SK-N-SH treated with all-trans-retinoic acid at 6 μM for 48 hours (cell line): Measurements from ENCODE around the gene THBS3.

Experiments used
- ATAC-seq: fragments of 200-7000 bp; cut with Tn5 transposase; 3 replicates; pipeline ENCODE4 v1.9.1; 2020; ENCODE audit warnings: mild to moderate bottlenecking, moderate library complexity
- ARNTL ChIP-seq: fragments of 450-650 bp; formaldehyde crosslinking; IDR thresholded peaks from 2 replicates; pipeline ENCODE4 v1.5.0; 2020; ENCODE audit warnings: low read depth, mild to moderate bottlenecking, moderate library complexity, borderline replicate concordance
- BACH2 ChIP-seq: fragments of 250-450 bp; sonication (Bioruptor Pico); IDR thresholded peaks from 2 replicates; pipeline ENCODE4 v1.9.0; 2021; ENCODE audit warnings: mild to moderate bottlenecking, borderline replicate concordance
- CREB5 ChIP-seq: fragments of 250-450 bp; sonication (Bioruptor Pico); IDR thresholded peaks from 2 replicates; pipeline ENCODE4 v1.5.1; 2020; ENCODE audit warnings: low read depth, mild to moderate bottlenecking, moderate library complexity
- CSDC2 ChIP-seq: fragments of 250-450 bp; sonication (Bioruptor Pico); IDR thresholded peaks from 2 replicates; pipeline ENCODE4 v1.5.0; 2020; ENCODE audit warnings: mild to moderate bottlenecking, moderate library complexity
- CSRNP3 ChIP-seq: fragments of 250-450 bp; sonication (Bioruptor Pico); IDR thresholded peaks from 2 replicates; pipeline ENCODE4 v1.5.1; 2021; ENCODE audit warnings: mild to moderate bottlenecking, moderate library complexity
- ESRRG ChIP-seq: fragments of 250-450 bp; sonication (Bioruptor Pico); IDR thresholded peaks from 2 replicates; pipeline ENCODE4 v1.6.1; 2021; ENCODE audit warnings: mild to moderate bottlenecking
- ISL1 ChIP-seq: fragments of 250-450 bp; sonication (Bioruptor Pico); IDR thresholded peaks from 2 replicates; pipeline ENCODE4 v2.1.2; 2022; ENCODE audit warnings: mild to moderate bottlenecking, moderate library complexity
- OSR1 ChIP-seq: fragments of 250-450 bp; sonication (Bioruptor Pico); IDR thresholded peaks from 2 replicates; pipeline ENCODE4 v1.8.0; 2022; ENCODE audit warnings: moderate library complexity, mild to moderate bottlenecking, inconsistent platforms
- PATZ1 ChIP-seq: fragments of 250-450 bp; sonication (Bioruptor Pico); IDR thresholded peaks from 2 replicates; pipeline ENCODE4 v1.8.0; 2020; ENCODE audit warnings: mild to moderate bottlenecking, moderate library complexity, borderline replicate concordance
- POU6F1 ChIP-seq: fragments of 250-450 bp; sonication (Bioruptor Pico); IDR thresholded peaks from 2 replicates; pipeline ENCODE4 v1.8.0; 2021; ENCODE audit warnings: low read depth, mild to moderate bottlenecking, moderate library complexity, borderline replicate concordance
- PPARA ChIP-seq: fragments of 250-450 bp; sonication (Bioruptor Pico); IDR thresholded peaks from 2 replicates; pipeline ENCODE4 v1.5.0; 2020; ENCODE audit warnings: mild to moderate bottlenecking, borderline replicate concordance
- RARB ChIP-seq: fragments of 250-450 bp; sonication (Bioruptor Pico); IDR thresholded peaks from 2 replicates; pipeline ENCODE4 v1.8.0; 2021; ENCODE audit warnings: mild to moderate bottlenecking, moderate library complexity
- SNAI2 ChIP-seq: fragments of 250-450 bp; sonication (Bioruptor Pico); IDR thresholded peaks from 2 replicates; pipeline ENCODE4 v1.5.0; 2020; ENCODE audit warnings: mild to moderate bottlenecking, moderate library complexity
- TCF4 ChIP-seq: fragments of 250-450 bp; sonication (Bioruptor Pico); IDR thresholded peaks from 2 replicates; pipeline ENCODE4 v1.8.0; 2021; ENCODE audit warnings: mild to moderate bottlenecking, moderate library complexity, borderline replicate concordance
- TSHZ2 ChIP-seq: fragments of 250-450 bp; sonication (Bioruptor Pico); IDR thresholded peaks from 2 replicates; pipeline ENCODE4 v1.5.0; 2020; ENCODE audit warnings: mild to moderate bottlenecking, moderate library complexity
- ZC3H10 ChIP-seq: fragments of 250-450 bp; sonication (Bioruptor Pico); IDR thresholded peaks from 2 replicates; pipeline ENCODE4 v1.5.1; 2021; ENCODE audit warnings: mild to moderate bottlenecking, moderate library complexity
- ZFP3 ChIP-seq: fragments of 250-450 bp; sonication (Bioruptor Pico); IDR thresholded peaks from 2 replicates; pipeline ENCODE4 v1.5.0; 2020; ENCODE audit warnings: mild to moderate bottlenecking, moderate library complexity
- ZFP30 ChIP-seq: fragments of 450-650 bp; formaldehyde crosslinking; IDR thresholded peaks from 2 replicates; pipeline ENCODE4 v1.5.0; 2022; ENCODE audit warnings: mild to moderate bottlenecking, moderate library complexity
- ZNF70 ChIP-seq: fragments of 450-650 bp; formaldehyde crosslinking; IDR thresholded peaks from 2 replicates; pipeline ENCODE4 v1.5.0; 2020; ENCODE audit warnings: mild to moderate bottlenecking, moderate library complexity
- ZNF8 ChIP-seq: fragments of 450-650 bp; formaldehyde crosslinking; IDR thresholded peaks from 2 replicates; pipeline ENCODE4 v1.5.0; 2020; ENCODE audit warnings: mild to moderate bottlenecking, moderate library complexity

THBS3 gene

GRCh38 chr1:155205969-155206593, 1.6 kb downstream of the THBS3 start:
- TF ChIP-seq ZFP3 (CRISPR knock-in tag) (no peak), POU6F1 (CRISPR knock-in tag) (no peak), CSRNP3 (CRISPR knock-in tag) (no peak), TSHZ2 (no peak), ESRRG (CRISPR knock-in tag) (no peak), PPARA (CRISPR knock-in tag) (no peak), TCF4 (CRISPR knock-in tag) (no peak), ZNF70 (CRISPR knock-in tag) (no peak), ZFP30 (CRISPR knock-in tag) (no peak), ARNTL (CRISPR knock-in tag) (no peak), BACH2 (CRISPR knock-in tag) (no peak), CREB5 (CRISPR knock-in tag) (no peak), ISL1 (CRISPR knock-in tag) (no peak), OSR1 (no peak), PATZ1 (no peak), ZNF8 (CRISPR knock-in tag) (no peak)
- ATAC-seq: no peak

GRCh38 chr1:155205035-155205434, 2.7 kb downstream of the THBS3 start:
- TF ChIP-seq ZFP3 (CRISPR knock-in tag) (no peak), ZC3H10 (CRISPR knock-in tag) (no peak), ZFP30 (CRISPR knock-in tag) (no peak), BACH2 (CRISPR knock-in tag) (no peak), SNAI2 (CRISPR knock-in tag) (no peak), CREB5 (CRISPR knock-in tag) (no peak), OSR1 (no peak), ARNTL (CRISPR knock-in tag) (no peak), POU6F1 (CRISPR knock-in tag) (no peak), ZNF70 (CRISPR knock-in tag) (no peak), TSHZ2 (no peak), RARB (CRISPR knock-in tag) (no peak), CSRNP3 (CRISPR knock-in tag) (no peak), ESRRG (CRISPR knock-in tag) (no peak), CSDC2 (no peak)
- no peak for ATAC-seq
